H1 (cell line): Measurements from ENCODE around the gene MYCBPAP. TPM values are rescaled to one million over a fixed set of nuclear protein-coding genes. Genes with fewer than 3 reads are reported as not detected.

Source experiments
- CTCF ChIA-PET: fragments of 300-600 bp; sonication (Branson Sonifier 250); formaldehyde crosslinking; loops from one replicate; lab custom pipeline; 2021; ENCODE audit not compliant: partially characterized antibody; lab: Charles Lee
- POLR2A ChIA-PET: fragments of 300-600 bp; sonication (Branson Sonifier 250); formaldehyde crosslinking; loops from one replicate; lab custom pipeline; 2021; ENCODE audit warnings: inconsistent platforms; ENCODE audit not compliant: partially characterized antibody; lab: Charles Lee
- DNase-seq, 2 experiments: peaks; one replicate each; pipeline versions ENCODE4 v3.0.0 to v3.0.0-alpha.2; 2010 to 2022; ENCODE audit warnings: low spot score in 2 of 2, low read depth in 1 of 2, mixed read lengths in 1 of 2
- FAIRE-seq: peaks from 2 replicates; lab custom pipeline; 2011; peaks lifted over from hg19 to GRCh38; lab: Jason Lieb, UNC
- H2AFZ ChIP-seq: 2 replicates; pipeline ENCODE4 v1.8.1; 2012; ENCODE audit warnings: low read length, inconsistent platforms
- H2AK5ac ChIP-seq: 2 replicates; pipeline ENCODE4 v1.6.1; 2013; ENCODE audit warnings: low read depth, low read length
- H2BK120ac ChIP-seq: replicated peaks from 2 replicates; pipeline ENCODE3; 2013; ENCODE audit warnings: low read depth, low read length, inconsistent platforms
- H2BK12ac ChIP-seq: 2 replicates; pipeline ENCODE4 v1.6.1; 2013; ENCODE audit warnings: low read depth, low read length
- H2BK15ac ChIP-seq: 2 replicates; pipeline ENCODE4 v1.6.1; 2013; ENCODE audit warnings: low read length
- H2BK20ac ChIP-seq: 2 replicates; pipeline ENCODE4 v1.6.1; 2013; ENCODE audit warnings: low read length
- H2BK5ac ChIP-seq: 2 replicates; pipeline ENCODE4 v1.6.1; 2013; ENCODE audit warnings: low read depth, low read length
- H3K14ac ChIP-seq: 2 replicates; pipeline ENCODE4 v1.6.1; 2013; ENCODE audit warnings: inconsistent platforms; ENCODE audit not compliant: insufficient read length
- H3K18ac ChIP-seq: 2 replicates; pipeline ENCODE4 v1.6.1; 2013; ENCODE audit warnings: low read length; ENCODE audit errors: extremely low read depth
- H3K23ac ChIP-seq: 2 replicates; pipeline ENCODE4 v1.6.1; 2013; ENCODE audit warnings: inconsistent platforms; ENCODE audit not compliant: insufficient read length
- H3K23me2 ChIP-seq: 2 replicates; pipeline ENCODE4 v1.6.1; 2013; ENCODE audit warnings: low read depth, low read length
- H3K27ac ChIP-seq: 2 replicates; pipeline ENCODE4 v1.6.1; 2011; ENCODE audit warnings: low read depth, low read length, inconsistent platforms
- H3K27me3 ChIP-seq, 4 experiments: replicated peaks in 1 of 4; 1 replicate in 1 of 4; 2 replicates in 3 of 4; pipeline versions ENCODE4 v1.6.1 to v1.8.1; 2011 to 2013; ENCODE audit warnings: low read length in 3 of 4, mild to moderate bottlenecking in 3 of 4, inconsistent platforms in 2 of 4, mixed read lengths in 2 of 4, moderate library complexity in 1 of 4; ENCODE audit not compliant: control insufficient read depth in 3 of 4, insufficient read depth in 3 of 4; ENCODE audit errors: extremely low read depth in 1 of 4
- H3K36me3 ChIP-seq, 4 experiments: 2 replicates each; pipeline versions ENCODE4 v1.6.1 to v1.8.1; 2011 to 2013; ENCODE audit warnings: mild to moderate bottlenecking in 4 of 4, low read length in 3 of 4, moderate library complexity in 2 of 4, control low read depth in 1 of 4, inconsistent platforms in 1 of 4; ENCODE audit not compliant: insufficient read depth in 4 of 4, control insufficient read depth in 2 of 4
- H3K4ac ChIP-seq: replicated peaks from 2 replicates; pipeline ENCODE3; 2013; ENCODE audit warnings: low read length, low read depth, mixed read lengths, inconsistent platforms; ENCODE audit not compliant: insufficient read length
- H3K4me1 ChIP-seq, 4 experiments: replicated peaks in 1 of 4; 1 replicate in 1 of 4; 2 replicates in 3 of 4; pipeline versions ENCODE4 v1.6.1 to v1.8.1; 2011 to 2013; ENCODE audit warnings: low read length in 3 of 4, inconsistent platforms in 2 of 4, mixed read lengths in 1 of 4; ENCODE audit not compliant: insufficient read depth in 4 of 4, control insufficient read depth in 3 of 4
- H3K4me2 ChIP-seq, 2 experiments: 2 replicates each; pipeline versions ENCODE4 v1.6.1 to v1.8.1; 2011 to 2013; ENCODE audit warnings: low read depth in 2 of 2, low read length in 2 of 2, control low read depth in 1 of 2, inconsistent platforms in 1 of 2, mild to moderate bottlenecking in 1 of 2; ENCODE audit not compliant: insufficient read depth in 1 of 2
- H3K4me3 ChIP-seq, 4 experiments: fragments of 200-600, 300-600 bp in 1 of 4; sonication (generic), shearing (Covaris generic), sonication (Bioruptor Twin) in 1 of 4; 2 replicates each; pipeline versions ENCODE4 v1.5.1 to v1.8.1; 2011 to 2016; ENCODE audit warnings: low read length in 4 of 4, low read depth in 3 of 4, control low read depth in 2 of 4, inconsistent platforms in 2 of 4, mild to moderate bottlenecking in 2 of 4, mixed read lengths in 1 of 4, moderate library complexity in 1 of 4; ENCODE audit not compliant: insufficient read depth in 2 of 4; ENCODE audit errors: extremely low read depth in 1 of 4
- H3K56ac ChIP-seq: replicated peaks from 2 replicates; pipeline ENCODE3; 2013; ENCODE audit warnings: low read depth, mild to moderate bottlenecking, mixed read lengths, low read length, inconsistent platforms; ENCODE audit not compliant: insufficient read length
- H3K79me1 ChIP-seq: 2 replicates; pipeline ENCODE4 v1.6.1; 2013; ENCODE audit warnings: low read depth, low read length, control low read depth
- H3K79me2 ChIP-seq, 2 experiments: 2 replicates each; pipeline versions ENCODE4 v1.6.1 to v1.8.1; 2012 to 2013; ENCODE audit warnings: low read length in 2 of 2, mild to moderate bottlenecking in 2 of 2, inconsistent platforms in 1 of 2; ENCODE audit not compliant: insufficient read depth in 2 of 2, control insufficient read depth in 1 of 2
- H3K9ac ChIP-seq, 4 experiments: replicated peaks in 1 of 4; 1 replicate in 1 of 4; 2 replicates in 3 of 4; pipeline versions ENCODE4 v1.6.1 to v1.8.1; 2011 to 2013; ENCODE audit warnings: low read depth in 3 of 4, low read length in 3 of 4, control low read depth in 2 of 4, mild to moderate bottlenecking in 2 of 4, moderate library complexity in 2 of 4, inconsistent platforms in 1 of 4; ENCODE audit errors: extremely low read depth in 1 of 4
- H3K9me3 ChIP-seq, 2 experiments: 2 replicates each; pipeline versions ENCODE4 v1.6.1 to v1.8.1; 2012 to 2013; ENCODE audit warnings: mild to moderate bottlenecking in 2 of 2, moderate library complexity in 2 of 2, control low read depth in 1 of 2, inconsistent platforms in 1 of 2, low read depth in 1 of 2, low read length in 1 of 2, mixed read lengths in 1 of 2; ENCODE audit not compliant: insufficient read depth in 2 of 2
- H4K20me1 ChIP-seq, 2 experiments: replicated peaks in 1 of 2; 2 replicates each; pipeline versions ENCODE3 to v1.8.1; 2011 to 2013; ENCODE audit warnings: inconsistent platforms in 2 of 2, low read length in 2 of 2, mild to moderate bottlenecking in 1 of 2; ENCODE audit not compliant: insufficient read depth in 2 of 2, control insufficient read depth in 1 of 2
- H4K5ac ChIP-seq: 2 replicates; pipeline ENCODE4 v1.6.1; 2013; ENCODE audit warnings: low read length, low read depth, mixed read lengths, inconsistent platforms; ENCODE audit not compliant: insufficient read length
- H4K8ac ChIP-seq: 2 replicates; pipeline ENCODE4 v1.8.0; 2013; ENCODE audit warnings: mild to moderate bottlenecking, moderate library complexity, low read length, inconsistent platforms; ENCODE audit not compliant: insufficient read depth; ENCODE audit errors: extremely low read depth
- H4K91ac ChIP-seq: replicated peaks from 2 replicates; pipeline ENCODE3; 2013; ENCODE audit warnings: low read length, mixed read lengths, inconsistent platforms; ENCODE audit not compliant: insufficient read length
- ASH2L ChIP-seq: fragments of 200-600, 300-600 bp; sonication (generic); IDR thresholded peaks from one replicate; pipeline ENCODE4 v1.7.1; 2017; ENCODE audit warnings: low read length
- ATF2 ChIP-seq: IDR thresholded peaks from 2 replicates; pipeline ENCODE4 v1.6.1; 2012; ENCODE audit warnings: low read length, inconsistent platforms
- CHD1 ChIP-seq: IDR thresholded peaks from 2 replicates; pipeline ENCODE4 v1.6.1; 2012; ENCODE audit warnings: low read depth, low read length, improper control_type of control experiment
- E2F6 ChIP-seq: IDR thresholded peaks from 2 replicates; pipeline ENCODE4 v1.6.1; 2012; ENCODE audit warnings: inconsistent platforms
- GABPA ChIP-seq: IDR thresholded peaks from 2 replicates; pipeline ENCODE4 v1.6.1; 2011; ENCODE audit warnings: mild to moderate bottlenecking, low read length, moderate library complexity, borderline replicate concordance; ENCODE audit not compliant: insufficient read depth
- KDM1A ChIP-seq: fragments of 200-600, 300-600 bp; sonication (generic); IDR thresholded peaks from 2 replicates; pipeline ENCODE4 v1.7.1; 2016; ENCODE audit warnings: mild to moderate bottlenecking, low read length, borderline replicate concordance
- NRF1 ChIP-seq: IDR thresholded peaks from 2 replicates; pipeline ENCODE4 v1.6.1; 2011; ENCODE audit warnings: mild to moderate bottlenecking, low read depth, low read length, improper control_type of control experiment
- RAD21 ChIP-seq, 2 experiments: IDR thresholded peaks in 1 of 2; conservative IDR thresholded peaks in 1 of 2; 2 replicates each; pipeline ENCODE4 v1.6.1; 2011; ENCODE audit warnings: low read depth in 2 of 2, low read length in 2 of 2, improper control_type of control experiment in 1 of 2, inconsistent platforms in 1 of 2, mild to moderate bottlenecking in 1 of 2, moderate library complexity in 1 of 2
- SIRT6 ChIP-seq: IDR thresholded peaks from one replicate; pipeline ENCODE4 v1.7.1; 2012; ENCODE audit warnings: low read length, inconsistent platforms
- SIX5 ChIP-seq: IDR thresholded peaks from 2 replicates; pipeline ENCODE4 v1.6.1; 2011; ENCODE audit warnings: mild to moderate bottlenecking, low read depth, low read length
- YY1 ChIP-seq: IDR thresholded peaks from 2 replicates; pipeline ENCODE4 v1.6.1; 2011; ENCODE audit warnings: low read depth, mild to moderate bottlenecking, low read length
- ZNF274 ChIP-seq: IDR thresholded peaks from 2 replicates; pipeline ENCODE4 v1.7.0; 2012; ENCODE audit warnings: low read length, borderline replicate concordance; ENCODE audit errors: extremely low read depth
- WGBS, 2 experiments: shearing (Covaris generic) in 1 of 2; methylation state at CpG; one replicate each; pipeline versions ENCODE4 v1.1.6 to v1.1.7; 2013 to 2015; ENCODE audit warnings: low lambda C conversion rate in 2 of 2, mixed read lengths in 2 of 2, inconsistent platforms in 1 of 2, low coverage in 1 of 2, missing lambda C conversion rate in 1 of 2; ENCODE audit not compliant: insufficient replicate concordance in 2 of 2, insufficient coverage in 1 of 2, insufficient read length in 1 of 2; ENCODE audit errors: extremely low coverage in 1 of 2, missing lambda C conversion rate in 1 of 2; 5-methylcytosine and 5-hydroxymethylcytosine counted together
- polyA plus RNA-seq, 7 experiments: library from polyadenylated mRNA; depleted of rRNA in 3 of 7; stranded (reverse) in 5 of 7; unstranded in 2 of 7; fragments of >200 nt in 5 of 7; fragments of 200-250 nt in 2 of 7; gene quantifications; 1 replicate in 5 of 7; 2 replicates in 1 of 7; 4 replicates in 1 of 7; pipeline versions ENCODE4 v1.2.1 to v1.2.3, GENCODE V29; 2011 to 2013; ENCODE audit warnings: missing spikeins in 2 of 7, mixed read lengths in 2 of 7
- total RNA-seq: library from RNA; stranded (reverse); fragmentation: NEBNext Ultra II Directional; extraction: Animal tissue kit (Norgen Biotek cat#: 25700); gene quantifications from 2 replicates; pipeline ENCODE4 v1.2.1, GENCODE V29; 2021

The MYCBPAP gene
- total and polyA plus RNA-seq, 2 of the 8 experiments (the other 6 are each of a cell fraction or from before 2014, with no cell fraction given) = 0.89 to 3.3 TPM

- no peak overlapping the region for H3K23ac ChIP-seq
- H3K4ac ChIP-seq = no peak overlapping the region
- FAIRE-seq (no peak), DNase-seq (no peak)
- H3K56ac ChIP-seq = no peak overlapping the region
- 97% methylated on average over 6 of the region's 6 CpGs; no CpG with 5 or more reads in 1 of the 2 experiments for WGBS, 2 experiments
- H2BK15ac ChIP-seq = no peak overlapping the region
- H3K4me2 ChIP-seq = no peak overlapping the region
- H3K9me3 ChIP-seq = no peaks in the 10 kb centered on the region
- no peak overlapping the region for H2BK12ac ChIP-seq
- ChIA-PET CTCF (interaction anchor here (1.6 kb wide), 3 partner anchors 14 to 68 kb away, joined by 3 to 5 read pairs (median 5); partner anchors contain the start of gene LRRC59), POLR2A (interaction anchor here (1.1 kb wide), 1 partner anchor 83 kb away, joined by 3 read pairs; no protein-coding TSS in a partner anchor)
- H3K18ac ChIP-seq = no peak overlapping the region
- H3K79me1 ChIP-seq = no peaks in the 10 kb centered on the region
- no peak overlapping the region for H4K8ac ChIP-seq
- H3K27ac ChIP-seq = no peak overlapping the region
- no peaks in the 10 kb centered on the region for H3K79me2 ChIP-seq
- no peak overlapping the region for H3K9ac ChIP-seq
- no peak overlapping the region for H4K5ac ChIP-seq
- peaks cover 0 to 17% (median 7%) of the 10 kb centered on the region in 4 experiments; a peak in 5 of 7 replicates for H3K4me1 ChIP-seq
- no peak overlapping the region for H3K14ac ChIP-seq
- H2BK120ac ChIP-seq = no peak overlapping the region
- H2AFZ ChIP-seq = no peak overlapping the region
- H2AK5ac ChIP-seq = no peak overlapping the region
- no peaks in the 10 kb centered on the region; a peak in 1 of 8 replicates for H3K36me3 ChIP-seq
- H3K27me3 ChIP-seq = peaks cover 8 to 32% (median 26%) of the 10 kb centered on the region in 4 experiments; a peak in 6 of 7 replicates
- no peak overlapping the region for H2BK5ac ChIP-seq
- no peak overlapping the region for H2BK20ac ChIP-seq
- H3K23me2 ChIP-seq = peaks cover 7% of the 10 kb centered on the region; the same call in 1 of the 2 replicates
- H4K20me1 ChIP-seq = peaks cover 0 to 12% of the 10 kb centered on the region in 2 experiments
- no peak overlapping the region for H4K91ac ChIP-seq
- H3K4me3 ChIP-seq = no peak overlapping the region
- TF ChIP-seq SIRT6 = no peak
- no peak for TF ChIP-seq YY1
- no peak for TF ChIP-seq KDM1A
- TF ChIP-seq RAD21 (IDR thresholded peaks at IDR 0.05 in 1 of 2, conservative IDR thresholded peaks at IDR 0.05 in 1 of 2; ENCODE audit: low read depth in 2 of 2, low read length in 2 of 2) = no peak
- TF ChIP-seq E2F6 = no peak
- TF ChIP-seq ZNF274 = no peak
- TF ChIP-seq SIX5 = no peak
- TF ChIP-seq NRF1 = no peak
- TF ChIP-seq GABPA = no peak
- no peak for TF ChIP-seq ATF2
- TF ChIP-seq ASH2L = no peak
- no peak for TF ChIP-seq CHD1
These were observed 43.1 kb upstream of the MYCBPAP start for GRCh38 chr17:50465171-50465570.
